ENCODE data around the gene ATP5PB.

The ATP5PB gene

GRCh38 chr1:111471538-111471937, 22.3 kb downstream of the ATP5PB start:
- no peaks in the 10 kb centered on the region for H3K27me3 ChIP-seq (replicated peaks in 2 of 5; ENCODE audit: control insufficient read depth in 4 of 5, insufficient read depth in 5 of 5, low read length in 4 of 5)
- H3K27ac ChIP-seq (ENCODE audit: insufficient read depth in 1 of 2, low read depth in 1 of 2, low read length in 2 of 2, poor library complexity in 1 of 2, severe bottlenecking in 2 of 2), result peak overlapping the region in 1 of 2 experiments; percentile 69
- WGBS (ENCODE audit: insufficient coverage), result no CpG with 5 or more reads among the region's 3 CpGs
- CTCF ChIA-PET, result interaction anchor here (1.3 to 2.6 kb wide), 4 partner anchors 9 to 298 kb away, joined by 3 to 15 read pairs (median 10); no protein-coding TSS in a partner anchor
- POLR2A ChIA-PET, result interaction anchor here (1.1 kb wide), 1 partner anchor 189 kb away, joined by 3 read pairs; no protein-coding TSS in a partner anchor
- peaks cover 0 to 6% (median under 1%) of the 10 kb centered on the region in 4 experiments for H3K36me3 ChIP-seq (ENCODE audit: control insufficient read depth in 4 of 4, insufficient read depth in 4 of 4, low read length in 3 of 4)
- H3K4me1 ChIP-seq (ENCODE audit: control extremely low read depth in 1 of 4, control insufficient read depth in 4 of 4, insufficient read depth in 4 of 4, low read length in 3 of 4), result peaks cover 45 to 83% (median 56%) of the 10 kb centered on the region in 4 experiments
- H3K4me3 ChIP-seq (ENCODE audit: control insufficient read depth in 1 of 7, extremely low read depth in 1 of 7, insufficient read depth in 4 of 7, low read depth in 2 of 7, low read length in 6 of 7), result peak overlapping the region in 2 of 7 experiments; percentile 17 to 43
- DNase-seq, result no peak
- no peaks in the 10 kb centered on the region for H3K9me3 ChIP-seq (ENCODE audit: control extremely low read depth in 1 of 5, control insufficient read depth in 4 of 5, insufficient read depth in 2 of 5, low read depth in 1 of 5, low read length in 4 of 5)

- Histone ChIP-seq H3K9me3 (ENCODE audit: control extremely low read depth in 1 of 5, control insufficient read depth in 4 of 5, insufficient read depth in 2 of 5, low read depth in 1 of 5, low read length in 4 of 5) (no peaks in the 10 kb centered on the region), H3K27ac (ENCODE audit: insufficient read depth in 1 of 2, low read depth in 1 of 2, low read length in 2 of 2, poor library complexity in 1 of 2, severe bottlenecking in 2 of 2) (peak overlapping the region; percentile 78 to 93), H3K27me3 (replicated peaks in 2 of 5; ENCODE audit: control insufficient read depth in 4 of 5, insufficient read depth in 5 of 5, low read length in 4 of 5) (no peaks in the 10 kb centered on the region), H3K4me3 (ENCODE audit: control insufficient read depth in 1 of 7, extremely low read depth in 1 of 7, insufficient read depth in 4 of 7, low read depth in 2 of 7, low read length in 6 of 7) (peak overlapping the region in 6 of 7 experiments; percentile 57 to 79 (median 70)), H3K36me3 (ENCODE audit: control insufficient read depth in 4 of 4, insufficient read depth in 4 of 4, low read length in 3 of 4) (peaks cover 0 to 11% (median 4%) of the 10 kb centered on the region in 4 experiments), H3K4me1 (ENCODE audit: control extremely low read depth in 1 of 4, control insufficient read depth in 4 of 4, insufficient read depth in 4 of 4, low read length in 3 of 4) (peaks cover 60 to 90% (median 73%) of the 10 kb centered on the region in 4 experiments)
- ChIA-PET CTCF (interaction anchor here (1.0 to 11.3 kb wide), 3 partner anchors 21 to 190 kb away, joined by 3 to 151 read pairs (median 4); partner anchors contain the start of genes ADORA3 and TMIGD3), POLR2A (interaction anchor here (1.5 kb wide), 1 partner anchor 34 kb away, joined by 6 read pairs; no protein-coding TSS in a partner anchor)
- WGBS (ENCODE audit: insufficient coverage), result no CpG with 5 or more reads among the region's 5 CpGs
- no peak for DNase-seq
Measured at GRCh38 chr1:111474106-111474505, 24.8 kb downstream of the ATP5PB start.

GRCh38 chr1:111474521-111474920, 25.3 kb downstream of the ATP5PB start:
- Histone ChIP-seq H3K27ac (ENCODE audit: insufficient read depth in 1 of 2, low read depth in 1 of 2, low read length in 2 of 2, poor library complexity in 1 of 2, severe bottlenecking in 2 of 2) (peak overlapping the region; percentile 78 to 93), H3K4me3 (ENCODE audit: control insufficient read depth in 1 of 7, extremely low read depth in 1 of 7, insufficient read depth in 4 of 7, low read depth in 2 of 7, low read length in 6 of 7) (peak overlapping the region in 6 of 7 experiments; percentile 57 to 79 (median 70)), H3K4me1 (ENCODE audit: control extremely low read depth in 1 of 4, control insufficient read depth in 4 of 4, insufficient read depth in 4 of 4, low read length in 3 of 4) (peaks cover 60 to 86% (median 73%) of the 10 kb centered on the region in 4 experiments), H3K36me3 (ENCODE audit: control insufficient read depth in 4 of 4, insufficient read depth in 4 of 4, low read length in 3 of 4) (peaks cover 0 to 10% (median 4%) of the 10 kb centered on the region in 4 experiments), H3K9me3 (ENCODE audit: control extremely low read depth in 1 of 5, control insufficient read depth in 4 of 5, insufficient read depth in 2 of 5, low read depth in 1 of 5, low read length in 4 of 5) (no peaks in the 10 kb centered on the region), H3K27me3 (replicated peaks in 2 of 5; ENCODE audit: control insufficient read depth in 4 of 5, insufficient read depth in 5 of 5, low read length in 4 of 5) (no peaks in the 10 kb centered on the region)
- DNase-seq, result no peak
- CTCF ChIA-PET, result interaction anchor here (0.9 to 11.3 kb wide), 5 partner anchors 21 to 295 kb away, joined by 3 to 151 read pairs (median 4); partner anchors contain the start of genes ADORA3 and TMIGD3
- POLR2A ChIA-PET, result interaction anchor here (1.5 kb wide), 1 partner anchor 33 kb away, joined by 6 read pairs; no protein-coding TSS in a partner anchor
- no CpG with 5 or more reads among the region's 4 CpGs for WGBS (ENCODE audit: insufficient coverage)

GRCh38 chr1:111475701-111476100, 26.4 kb downstream of the ATP5PB start:
- ChIA-PET CTCF (interaction anchor here (0.6 to 11.3 kb wide), 9 partner anchors 14 to 279 kb away, joined by 3 to 151 read pairs (median 5); partner anchors contain the start of genes ADORA3 and TMIGD3), POLR2A (interaction anchor here (0.6 kb wide), 1 partner anchor 251 kb away, joined by 3 read pairs; no protein-coding TSS in a partner anchor)
- Histone ChIP-seq H3K36me3 (ENCODE audit: control insufficient read depth in 4 of 4, insufficient read depth in 4 of 4, low read length in 3 of 4) (peaks cover 0 to 8% (median 4%) of the 10 kb centered on the region in 4 experiments), H3K4me3 (ENCODE audit: control insufficient read depth in 1 of 7, extremely low read depth in 1 of 7, insufficient read depth in 4 of 7, low read depth in 2 of 7, low read length in 6 of 7) (peak overlapping the region in 2 of 7 experiments; percentile 24 to 38), H3K27ac (ENCODE audit: insufficient read depth in 1 of 2, low read depth in 1 of 2, low read length in 2 of 2, poor library complexity in 1 of 2, severe bottlenecking in 2 of 2) (peak overlapping the region in 1 of 2 experiments; percentile 69), H3K4me1 (ENCODE audit: control extremely low read depth in 1 of 4, control insufficient read depth in 4 of 4, insufficient read depth in 4 of 4, low read length in 3 of 4) (peaks cover 49 to 82% (median 65%) of the 10 kb centered on the region in 4 experiments), H3K9me3 (ENCODE audit: control extremely low read depth in 1 of 5, control insufficient read depth in 4 of 5, insufficient read depth in 2 of 5, low read depth in 1 of 5, low read length in 4 of 5) (no peaks in the 10 kb centered on the region), H3K27me3 (replicated peaks in 2 of 5; ENCODE audit: control insufficient read depth in 4 of 5, insufficient read depth in 5 of 5, low read length in 4 of 5) (no peaks in the 10 kb centered on the region)
- WGBS (ENCODE audit: insufficient coverage), result 95% methylated on average over 4 of the region's 5 CpGs
- no peak for DNase-seq

GRCh38 chr1:111476214-111476613, 26.9 kb downstream of the ATP5PB start:
- no peaks in the 10 kb centered on the region for H3K27me3 ChIP-seq (replicated peaks in 2 of 5; ENCODE audit: control insufficient read depth in 4 of 5, insufficient read depth in 5 of 5, low read length in 4 of 5)
- H3K27ac ChIP-seq (ENCODE audit: insufficient read depth in 1 of 2, low read depth in 1 of 2, low read length in 2 of 2, poor library complexity in 1 of 2, severe bottlenecking in 2 of 2), result peak overlapping the region in 1 of 2 experiments; percentile 69
- no peaks in the 10 kb centered on the region for H3K9me3 ChIP-seq (ENCODE audit: control extremely low read depth in 1 of 5, control insufficient read depth in 4 of 5, insufficient read depth in 2 of 5, low read depth in 1 of 5, low read length in 4 of 5)
- no peak for DNase-seq
- CTCF ChIA-PET, result interaction anchor here (0.6 to 11.3 kb wide), 11 partner anchors 14 to 279 kb away, joined by 3 to 151 read pairs (median 5); partner anchors contain the start of genes ADORA3 and TMIGD3
- POLR2A ChIA-PET, result interaction anchor here (0.6 kb wide), 1 partner anchor 251 kb away, joined by 3 read pairs; no protein-coding TSS in a partner anchor
- H3K36me3 ChIP-seq (ENCODE audit: control insufficient read depth in 4 of 4, insufficient read depth in 4 of 4, low read length in 3 of 4), result peaks cover 0 to 8% (median 4%) of the 10 kb centered on the region in 4 experiments
- H3K4me3 ChIP-seq (ENCODE audit: control insufficient read depth in 1 of 7, extremely low read depth in 1 of 7, insufficient read depth in 4 of 7, low read depth in 2 of 7, low read length in 6 of 7), result peak overlapping the region in 2 of 7 experiments; percentile 24 to 38
- H3K4me1 ChIP-seq (ENCODE audit: control extremely low read depth in 1 of 4, control insufficient read depth in 4 of 4, insufficient read depth in 4 of 4, low read length in 3 of 4), result peaks cover 48 to 82% (median 62%) of the 10 kb centered on the region in 4 experiments

GRCh38 chr1:111476761-111477309, 27.6 kb downstream of the ATP5PB start:
- Histone ChIP-seq H3K27ac (ENCODE audit: insufficient read depth in 1 of 2, low read depth in 1 of 2, low read length in 2 of 2, poor library complexity in 1 of 2, severe bottlenecking in 2 of 2) (peak overlapping the region; percentile 31 to 69), H3K4me3 (ENCODE audit: control insufficient read depth in 1 of 7, extremely low read depth in 1 of 7, insufficient read depth in 4 of 7, low read depth in 2 of 7, low read length in 6 of 7) (peak overlapping the region in 5 of 7 experiments; percentile 8 to 46 (median 40)), H3K9me3 (ENCODE audit: control extremely low read depth in 1 of 5, control insufficient read depth in 4 of 5, insufficient read depth in 2 of 5, low read depth in 1 of 5, low read length in 4 of 5) (no peaks in the 10 kb centered on the region), H3K36me3 (ENCODE audit: control insufficient read depth in 4 of 4, insufficient read depth in 4 of 4, low read length in 3 of 4) (peaks cover 0 to 8% (median 4%) of the 10 kb centered on the region in 4 experiments), H3K27me3 (replicated peaks in 2 of 5; ENCODE audit: control insufficient read depth in 4 of 5, insufficient read depth in 5 of 5, low read length in 4 of 5) (no peaks in the 10 kb centered on the region), H3K4me1 (ENCODE audit: control extremely low read depth in 1 of 4, control insufficient read depth in 4 of 4, insufficient read depth in 4 of 4, low read length in 3 of 4) (peaks cover 46 to 82% (median 62%) of the 10 kb centered on the region in 4 experiments)
- POLR2A ChIA-PET, result interaction anchor here (0.9 kb wide), 1 partner anchor 40 kb away, joined by 3 read pairs; no protein-coding TSS in a partner anchor
- WGBS (ENCODE audit: insufficient coverage), result 0% methylated on average over 2 of the region's 2 CpGs
- CTCF ChIA-PET, result interaction anchor here (0.6 to 11.3 kb wide), 17 partner anchors 8 to 291 kb away, joined by 3 to 151 read pairs (median 3); partner anchors contain the start of genes ADORA3, ATP5PB, TMIGD3 and WDR77
- DNase-seq, result peak; percentile 31 to 82 (median 69)
